ENCODE data around the gene PARL. TPM values are rescaled to one million over a fixed set of nuclear protein-coding genes. Genes with fewer than 3 reads are reported as not detected.

PARL gene
- total and polyA plus RNA-seq, 12 donors = 29.4 to 119 (median 55.6) TPM

DNA sequence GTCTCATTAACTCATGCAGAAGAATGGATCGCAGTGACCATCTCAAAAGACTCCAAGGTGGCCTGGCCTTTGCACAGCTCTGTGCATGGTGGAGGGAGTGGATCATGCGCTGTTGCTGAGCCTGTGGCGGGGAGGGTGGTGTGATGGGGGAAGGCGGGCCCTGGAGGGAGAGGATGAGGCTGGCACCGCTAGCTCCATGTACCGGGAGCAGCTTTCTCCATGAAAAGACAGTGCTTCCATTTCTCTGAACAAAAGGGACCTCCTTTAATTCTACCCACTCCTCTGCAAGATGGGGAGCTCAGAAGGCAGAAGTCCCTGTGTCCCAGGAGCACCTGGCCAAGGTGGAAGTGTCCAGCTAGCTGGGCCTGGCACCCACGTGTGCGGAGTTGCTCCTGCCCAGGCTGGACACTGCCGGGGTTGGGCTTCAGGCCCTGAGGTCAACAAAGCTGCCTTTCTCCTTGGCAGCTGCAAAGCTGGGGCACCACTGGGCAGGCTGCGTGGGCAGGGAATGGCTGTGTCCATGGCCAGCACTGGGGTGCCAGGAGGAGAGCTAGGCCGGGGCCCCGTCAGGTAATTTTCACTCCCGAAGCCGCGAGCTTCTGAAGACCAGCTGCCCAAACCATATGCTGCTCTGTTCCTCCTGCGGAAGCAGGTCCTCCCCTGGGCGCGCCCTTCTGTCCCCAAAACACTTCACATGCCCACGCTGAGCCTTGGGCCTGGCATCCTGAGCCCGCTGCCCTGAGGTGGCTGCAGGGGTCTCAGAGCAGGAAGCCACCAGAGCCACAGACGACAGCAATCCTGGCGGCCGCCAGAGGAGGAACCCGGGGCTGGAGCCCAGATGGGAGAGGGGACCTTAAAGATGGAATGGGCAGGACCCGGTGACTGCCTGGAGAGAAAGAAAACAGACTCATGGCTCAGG lies 65.7 kb downstream of the PARL start:
- 90 to 93% (median 92%) methylated on average over 21 to 25 of the region's 25 CpGs for WGBS, 4 donors
- TF ChIP-seq CTCF (IDR thresholded peaks at IDR 0.05) (no peak), POLR2A (IDR thresholded peaks at IDR 0.05) (no peak)
- H3K4me1 ChIP-seq (replicated peaks in 1 of 2) = no peaks in the 10 kb centered on the region
- no peaks in the 10 kb centered on the region for H3K27me3 ChIP-seq
- DNase-seq = no peak
- intact Hi-C loops (cut with DNase I) = no loop called here
- no peaks in the 10 kb centered on the region for H3K36me3 ChIP-seq (replicated peaks in 1 of 2)
- no peak overlapping the region for H3K4me3 ChIP-seq
- H3K27ac ChIP-seq = no peak overlapping the region
- no peaks in the 10 kb centered on the region for H3K9me3 ChIP-seq (replicated peaks in 1 of 3)

DNA sequence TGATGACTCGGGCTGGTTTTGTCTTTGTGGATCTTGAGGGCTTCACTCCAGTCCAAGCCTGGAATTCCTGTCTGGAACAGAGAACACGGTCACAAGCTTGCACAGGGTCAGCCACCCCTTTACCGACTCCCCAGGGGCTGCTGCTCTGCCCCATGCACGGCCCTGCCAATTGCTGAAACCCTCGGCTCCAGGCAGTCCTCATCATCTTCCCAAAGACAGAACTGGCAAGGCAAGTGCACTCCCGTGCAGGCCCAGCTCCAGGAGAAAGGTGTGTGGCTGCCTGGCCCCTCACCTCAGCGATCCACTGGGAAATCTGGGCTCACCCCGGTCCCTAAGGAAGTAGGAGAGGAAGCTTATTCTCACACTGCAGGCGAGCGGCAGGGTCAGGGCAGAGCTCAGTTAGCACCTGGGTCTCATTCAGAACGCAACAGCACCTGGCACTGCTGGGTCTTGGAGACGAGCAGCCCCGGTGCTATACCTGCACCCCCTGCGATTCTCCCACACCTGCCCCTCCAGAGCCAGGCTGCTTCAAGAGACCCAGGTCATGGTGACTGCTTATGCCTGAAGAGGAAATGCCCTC lies 66.5 kb downstream of the PARL start:
- 85 to 100% (median 94%) methylated on average over 1 to 14 of the region's 14 CpGs for WGBS, 4 donors
- intact Hi-C loops (cut with DNase I) = no loop called here
- no peak overlapping the region for H3K4me3 ChIP-seq
- H3K36me3 ChIP-seq (replicated peaks in 1 of 2) = no peaks in the 10 kb centered on the region
- H3K27ac ChIP-seq = no peak overlapping the region
- DNase-seq = no peak
- H3K27me3 ChIP-seq = no peaks in the 10 kb centered on the region
- no peaks in the 10 kb centered on the region for H3K4me1 ChIP-seq (replicated peaks in 1 of 2)
- H3K9me3 ChIP-seq (replicated peaks in 1 of 3) = no peaks in the 10 kb centered on the region
- TF ChIP-seq CTCF (IDR thresholded peaks at IDR 0.05) (no peak), POLR2A (IDR thresholded peaks at IDR 0.05) (no peak)

DNA sequence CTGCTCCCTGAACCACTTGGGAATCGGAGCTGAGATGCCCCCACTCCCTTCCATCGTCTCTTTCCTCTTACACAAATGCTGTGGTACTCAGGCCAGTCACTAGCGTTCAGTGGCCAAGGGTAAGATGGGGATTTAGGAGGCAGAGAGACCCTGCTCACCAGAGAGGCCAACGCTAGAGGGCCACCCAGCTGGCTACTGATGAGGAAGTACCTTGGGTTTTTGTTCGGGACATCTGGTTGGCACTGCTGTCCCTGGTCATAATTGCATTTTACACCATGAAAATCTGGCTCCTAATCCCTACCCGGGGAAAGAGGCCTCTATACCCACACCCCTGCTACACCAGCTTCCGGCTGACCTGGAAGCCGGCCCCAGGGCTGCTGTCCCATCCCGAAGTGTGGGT lies 67.0 kb downstream of the PARL start:
- Histone ChIP-seq H3K27ac (no peak overlapping the region), H3K4me3 (no peak overlapping the region), H3K36me3 (replicated peaks in 1 of 2) (no peaks in the 10 kb centered on the region), H3K27me3 (no peaks in the 10 kb centered on the region), H3K9me3 (replicated peaks in 1 of 3) (no peaks in the 10 kb centered on the region), H3K4me1 (replicated peaks in 1 of 2) (peaks cover 0 to 3% of the 10 kb centered on the region in 2 donors)
- DNase-seq = no peak
- TF ChIP-seq CTCF (IDR thresholded peaks at IDR 0.05) (no peak), POLR2A (IDR thresholded peaks at IDR 0.05) (no peak)
- 91 to 95% (median 92%) methylated on average over 5 to 9 of the region's 9 CpGs for WGBS, 4 donors
- intact Hi-C loops (cut with DNase I) = no loop called here

- no peak for TF ChIP-seq POLR2A (IDR thresholded peaks at IDR 0.05)
- no peak for TF ChIP-seq CTCF (IDR thresholded peaks at IDR 0.05)
- Histone ChIP-seq H3K27ac (no peak overlapping the region), H3K4me1 (replicated peaks in 1 of 2) (peaks cover 0 to 5% of the 10 kb centered on the region in 2 donors), H3K27me3 (no peaks in the 10 kb centered on the region), H3K9me3 (replicated peaks in 1 of 3) (no peaks in the 10 kb centered on the region), H3K36me3 (replicated peaks in 1 of 2) (no peaks in the 10 kb centered on the region), H3K4me3 (no peak overlapping the region)
- WGBS, 4 donors = 90 to 95% (median 94%) methylated on average over 15 to 20 of the region's 20 CpGs
- intact Hi-C loops (cut with DNase I) = no loop called here
- DNase-seq = no peak
These were observed 67.8 kb downstream of the PARL start for GRCh38 chr3:183816681-183817510.
